H1 (cell line): Measurements from ENCODE around the gene C9orf50. TPM values are rescaled to one million over a fixed set of nuclear protein-coding genes. Genes with fewer than 3 reads are reported as not detected.
"Not testable (repeated sequence)": the region's sequence is repeated elsewhere in the genome, so short reads cannot be mapped to it uniquely, and the experiment has no call there.

ENCODE experiments used
- CTCF ChIA-PET: fragments of 300-600 bp; sonication (Branson Sonifier 250); formaldehyde crosslinking; loops from one replicate; lab custom pipeline; 2021; ENCODE audit not compliant: partially characterized antibody; lab: Charles Lee
- POLR2A ChIA-PET: fragments of 300-600 bp; sonication (Branson Sonifier 250); formaldehyde crosslinking; loops from one replicate; lab custom pipeline; 2021; ENCODE audit warnings: inconsistent platforms; ENCODE audit not compliant: partially characterized antibody; lab: Charles Lee
- DNase-seq, 2 experiments: peaks; one replicate each; pipeline versions ENCODE4 v3.0.0 to v3.0.0-alpha.2; 2010 to 2022; ENCODE audit warnings: low spot score in 2 of 2, low read depth in 1 of 2, mixed read lengths in 1 of 2
- FAIRE-seq: peaks from 2 replicates; lab custom pipeline; 2011; peaks lifted over from hg19 to GRCh38; lab: Jason Lieb, UNC
- H2AFZ ChIP-seq: 2 replicates; pipeline ENCODE4 v1.8.1; 2012; ENCODE audit warnings: low read length, inconsistent platforms
- H2AK5ac ChIP-seq: 2 replicates; pipeline ENCODE4 v1.6.1; 2013; ENCODE audit warnings: low read depth, low read length
- H2BK120ac ChIP-seq: replicated peaks from 2 replicates; pipeline ENCODE3; 2013; ENCODE audit warnings: low read depth, low read length, inconsistent platforms
- H2BK12ac ChIP-seq: 2 replicates; pipeline ENCODE4 v1.6.1; 2013; ENCODE audit warnings: low read depth, low read length
- H2BK15ac ChIP-seq: 2 replicates; pipeline ENCODE4 v1.6.1; 2013; ENCODE audit warnings: low read length
- H2BK20ac ChIP-seq: 2 replicates; pipeline ENCODE4 v1.6.1; 2013; ENCODE audit warnings: low read length
- H2BK5ac ChIP-seq: 2 replicates; pipeline ENCODE4 v1.6.1; 2013; ENCODE audit warnings: low read depth, low read length
- H3K14ac ChIP-seq: 2 replicates; pipeline ENCODE4 v1.6.1; 2013; ENCODE audit warnings: inconsistent platforms; ENCODE audit not compliant: insufficient read length
- H3K18ac ChIP-seq: 2 replicates; pipeline ENCODE4 v1.6.1; 2013; ENCODE audit warnings: low read length; ENCODE audit errors: extremely low read depth
- H3K23ac ChIP-seq: 2 replicates; pipeline ENCODE4 v1.6.1; 2013; ENCODE audit warnings: inconsistent platforms; ENCODE audit not compliant: insufficient read length
- H3K23me2 ChIP-seq: 2 replicates; pipeline ENCODE4 v1.6.1; 2013; ENCODE audit warnings: low read depth, low read length
- H3K27ac ChIP-seq: 2 replicates; pipeline ENCODE4 v1.6.1; 2011; ENCODE audit warnings: low read depth, low read length, inconsistent platforms
- H3K27me3 ChIP-seq, 4 experiments: replicated peaks in 1 of 4; 1 replicate in 1 of 4; 2 replicates in 3 of 4; pipeline versions ENCODE4 v1.6.1 to v1.8.1; 2011 to 2013; ENCODE audit warnings: low read length in 3 of 4, mild to moderate bottlenecking in 3 of 4, inconsistent platforms in 2 of 4, mixed read lengths in 2 of 4, moderate library complexity in 1 of 4; ENCODE audit not compliant: control insufficient read depth in 3 of 4, insufficient read depth in 3 of 4; ENCODE audit errors: extremely low read depth in 1 of 4
- H3K36me3 ChIP-seq, 4 experiments: 2 replicates each; pipeline versions ENCODE4 v1.6.1 to v1.8.1; 2011 to 2013; ENCODE audit warnings: mild to moderate bottlenecking in 4 of 4, low read length in 3 of 4, moderate library complexity in 2 of 4, control low read depth in 1 of 4, inconsistent platforms in 1 of 4; ENCODE audit not compliant: insufficient read depth in 4 of 4, control insufficient read depth in 2 of 4
- H3K4ac ChIP-seq: replicated peaks from 2 replicates; pipeline ENCODE3; 2013; ENCODE audit warnings: low read length, low read depth, mixed read lengths, inconsistent platforms; ENCODE audit not compliant: insufficient read length
- H3K4me1 ChIP-seq, 4 experiments: replicated peaks in 1 of 4; 1 replicate in 1 of 4; 2 replicates in 3 of 4; pipeline versions ENCODE4 v1.6.1 to v1.8.1; 2011 to 2013; ENCODE audit warnings: low read length in 3 of 4, inconsistent platforms in 2 of 4, mixed read lengths in 1 of 4; ENCODE audit not compliant: insufficient read depth in 4 of 4, control insufficient read depth in 3 of 4
- H3K4me2 ChIP-seq, 2 experiments: 2 replicates each; pipeline versions ENCODE4 v1.6.1 to v1.8.1; 2011 to 2013; ENCODE audit warnings: low read depth in 2 of 2, low read length in 2 of 2, control low read depth in 1 of 2, inconsistent platforms in 1 of 2, mild to moderate bottlenecking in 1 of 2; ENCODE audit not compliant: insufficient read depth in 1 of 2
- H3K4me3 ChIP-seq, 4 experiments: fragments of 200-600, 300-600 bp in 1 of 4; sonication (generic), shearing (Covaris generic), sonication (Bioruptor Twin) in 1 of 4; 2 replicates each; pipeline versions ENCODE4 v1.5.1 to v1.8.1; 2011 to 2016; ENCODE audit warnings: low read length in 4 of 4, low read depth in 3 of 4, control low read depth in 2 of 4, inconsistent platforms in 2 of 4, mild to moderate bottlenecking in 2 of 4, mixed read lengths in 1 of 4, moderate library complexity in 1 of 4; ENCODE audit not compliant: insufficient read depth in 2 of 4; ENCODE audit errors: extremely low read depth in 1 of 4
- H3K56ac ChIP-seq: replicated peaks from 2 replicates; pipeline ENCODE3; 2013; ENCODE audit warnings: low read depth, mild to moderate bottlenecking, mixed read lengths, low read length, inconsistent platforms; ENCODE audit not compliant: insufficient read length
- H3K79me1 ChIP-seq: 2 replicates; pipeline ENCODE4 v1.6.1; 2013; ENCODE audit warnings: low read depth, low read length, control low read depth
- H3K79me2 ChIP-seq, 2 experiments: 2 replicates each; pipeline versions ENCODE4 v1.6.1 to v1.8.1; 2012 to 2013; ENCODE audit warnings: low read length in 2 of 2, mild to moderate bottlenecking in 2 of 2, inconsistent platforms in 1 of 2; ENCODE audit not compliant: insufficient read depth in 2 of 2, control insufficient read depth in 1 of 2
- H3K9ac ChIP-seq, 4 experiments: replicated peaks in 1 of 4; 1 replicate in 1 of 4; 2 replicates in 3 of 4; pipeline versions ENCODE4 v1.6.1 to v1.8.1; 2011 to 2013; ENCODE audit warnings: low read depth in 3 of 4, low read length in 3 of 4, control low read depth in 2 of 4, mild to moderate bottlenecking in 2 of 4, moderate library complexity in 2 of 4, inconsistent platforms in 1 of 4; ENCODE audit errors: extremely low read depth in 1 of 4
- H3K9me3 ChIP-seq, 2 experiments: 2 replicates each; pipeline versions ENCODE4 v1.6.1 to v1.8.1; 2012 to 2013; ENCODE audit warnings: mild to moderate bottlenecking in 2 of 2, moderate library complexity in 2 of 2, control low read depth in 1 of 2, inconsistent platforms in 1 of 2, low read depth in 1 of 2, low read length in 1 of 2, mixed read lengths in 1 of 2; ENCODE audit not compliant: insufficient read depth in 2 of 2
- H4K20me1 ChIP-seq, 2 experiments: replicated peaks in 1 of 2; 2 replicates each; pipeline versions ENCODE3 to v1.8.1; 2011 to 2013; ENCODE audit warnings: inconsistent platforms in 2 of 2, low read length in 2 of 2, mild to moderate bottlenecking in 1 of 2; ENCODE audit not compliant: insufficient read depth in 2 of 2, control insufficient read depth in 1 of 2
- H4K5ac ChIP-seq: 2 replicates; pipeline ENCODE4 v1.6.1; 2013; ENCODE audit warnings: low read length, low read depth, mixed read lengths, inconsistent platforms; ENCODE audit not compliant: insufficient read length
- H4K8ac ChIP-seq: 2 replicates; pipeline ENCODE4 v1.8.0; 2013; ENCODE audit warnings: mild to moderate bottlenecking, moderate library complexity, low read length, inconsistent platforms; ENCODE audit not compliant: insufficient read depth; ENCODE audit errors: extremely low read depth
- H4K91ac ChIP-seq: replicated peaks from 2 replicates; pipeline ENCODE3; 2013; ENCODE audit warnings: low read length, mixed read lengths, inconsistent platforms; ENCODE audit not compliant: insufficient read length
- WGBS, 2 experiments: shearing (Covaris generic) in 1 of 2; methylation state at CpG; one replicate each; pipeline versions ENCODE4 v1.1.6 to v1.1.7; 2013 to 2015; ENCODE audit warnings: low lambda C conversion rate in 2 of 2, mixed read lengths in 2 of 2, inconsistent platforms in 1 of 2, low coverage in 1 of 2, missing lambda C conversion rate in 1 of 2; ENCODE audit not compliant: insufficient replicate concordance in 2 of 2, insufficient coverage in 1 of 2, insufficient read length in 1 of 2; ENCODE audit errors: extremely low coverage in 1 of 2, missing lambda C conversion rate in 1 of 2; 5-methylcytosine and 5-hydroxymethylcytosine counted together
- polyA plus RNA-seq, 7 experiments: library from polyadenylated mRNA; depleted of rRNA in 3 of 7; stranded (reverse) in 5 of 7; unstranded in 2 of 7; fragments of >200 nt in 5 of 7; fragments of 200-250 nt in 2 of 7; gene quantifications; 1 replicate in 5 of 7; 2 replicates in 1 of 7; 4 replicates in 1 of 7; pipeline versions ENCODE4 v1.2.1 to v1.2.3, GENCODE V29; 2011 to 2013; ENCODE audit warnings: missing spikeins in 2 of 7, mixed read lengths in 2 of 7
- total RNA-seq: library from RNA; stranded (reverse); fragmentation: NEBNext Ultra II Directional; extraction: Animal tissue kit (Norgen Biotek cat#: 25700); gene quantifications from 2 replicates; pipeline ENCODE4 v1.2.1, GENCODE V29; 2021

The C9orf50 gene
- total and polyA plus RNA-seq, 2 of the 8 experiments (the other 6 are each of a cell fraction or from before 2014, with no cell fraction given): not detected

GRCh38 chr9:129636343-129636742, 15.4 kb upstream of the C9orf50 start:
- H2AFZ ChIP-seq, H3K14ac ChIP-seq, H3K4me3 ChIP-seq, DNase-seq, H2BK15ac ChIP-seq, H3K4me2 ChIP-seq, H4K91ac ChIP-seq, H4K8ac ChIP-seq, H2BK120ac ChIP-seq, H2BK5ac ChIP-seq, H3K27ac ChIP-seq, H3K56ac ChIP-seq, H3K4me1 ChIP-seq, H3K9me3 ChIP-seq, H3K18ac ChIP-seq, H3K4ac ChIP-seq, H3K27me3 ChIP-seq, H2AK5ac ChIP-seq, H2BK12ac ChIP-seq, H3K23me2 ChIP-seq, H3K9ac ChIP-seq, FAIRE-seq, H2BK20ac ChIP-seq, H4K5ac ChIP-seq, H3K23ac ChIP-seq: not testable (repeated sequence)
- Histone ChIP-seq H3K79me2 (peaks cover 4 to 34% of the 10 kb centered on the region in 2 experiments; a peak in 3 of 4 replicates), H4K20me1 (peaks cover 25 to 51% of the 10 kb centered on the region in 2 experiments), H3K36me3 (peaks cover 13 to 64% (median 36%) of the 10 kb centered on the region in 4 experiments), H3K79me1 (peaks cover 18% of the 10 kb centered on the region)
- CTCF ChIA-PET: interaction anchor here (0.7 to 6.5 kb wide), 3 partner anchors 10 to 494 kb away, joined by 3 to 56 read pairs (median 4); partner anchors contain the start of gene NTMT1
- WGBS, 2 experiments: 92% methylated on average over 10 of the region's 10 CpGs; no CpG with 5 or more reads in 1 of the 2 experiments
- POLR2A ChIA-PET: interaction anchor here (0.7 to 8.2 kb wide), 5 partner anchors 9 to 473 kb away, joined by 3 to 95 read pairs (median 4); partner anchors contain the start of gene NTMT1
